Activated CD8-positive, alpha-beta T cell treated with anti-CD3 and anti-CD28 coated beads for 36 hours (primary cell): Measurements from ENCODE around the gene PAX3. TPM values are rescaled to one million over a fixed set of nuclear protein-coding genes. Genes with fewer than 3 reads are reported as not detected.

Experiments
- ATAC-seq: fragments of 200-7000 bp; cut with Tn5 transposase; one replicate; pipeline ENCODE4 v1.10.0; 2021; ENCODE audit warnings: mild to moderate bottlenecking, moderate library complexity
- CTCF ChIA-PET: fragments of 350-600 bp; sonication (Branson Sonifier 250); formaldehyde crosslinking; loops from one replicate; lab custom pipeline; 2021; ENCODE audit warnings: antibody characterized with exemption; lab: Charles Lee
- POLR2A ChIA-PET: fragments of 350-600 bp; sonication (Branson Sonifier 250); formaldehyde crosslinking; loops from one replicate; lab custom pipeline; 2021; ENCODE audit warnings: antibody characterized with exemption; lab: Charles Lee
- DNase-seq: peaks from one replicate; pipeline ENCODE4 v3.0.0-alpha.2; 2020
- H3K27ac Mint-ChIP-seq: one replicate; pipeline ENCODE4 v1.8.0; 2021; ENCODE audit warnings: mild to moderate bottlenecking, mixed read lengths
- H3K27me3 Mint-ChIP-seq: one replicate; pipeline ENCODE4 v1.8.0; 2021; ENCODE audit warnings: mixed read lengths
- H3K36me3 Mint-ChIP-seq: one replicate; pipeline ENCODE4 v1.8.0; 2021; ENCODE audit warnings: low read depth, mixed read lengths
- H3K4me1 Mint-ChIP-seq: one replicate; pipeline ENCODE4 v1.8.0; 2021; ENCODE audit warnings: low read depth, mixed read lengths
- H3K4me3 Mint-ChIP-seq: one replicate; pipeline ENCODE4 v1.8.0; 2021; ENCODE audit warnings: mild to moderate bottlenecking, moderate library complexity, mixed read lengths
- H3K9me3 Mint-ChIP-seq: one replicate; pipeline ENCODE4 v1.8.0; 2021; ENCODE audit warnings: mixed read lengths
- intact Hi-C: fragments of 100-400 bp; cut with micrococcal nuclease; formaldehyde crosslinking; loops from one replicate; pipeline ENCODE4 v1.10.0; 2022
- total RNA-seq, 2 experiments: library from RNA; stranded (reverse); gene quantifications; one replicate each; pipeline ENCODE4 v1.2.3, GENCODE V29; 2021
- TF ChIP-seq, protein P1 (sequence below): fragments of 200-600 bp; IDR thresholded peaks from one replicate; pipeline ENCODE4 v1.8.0; 2022; ENCODE audit warnings: antibody characterized with exemption, mild to moderate bottlenecking

The PAX3 gene
- total RNA-seq, 2 experiments from 2014 or later = not detected

- Mint-ChIP-seq H3K4me1 (no peaks in the 10 kb centered on the region), H3K36me3 (no peaks in the 10 kb centered on the region), H3K9me3 (peaks cover 3% of the 10 kb centered on the region), H3K27me3 (peaks cover 3% of the 10 kb centered on the region), H3K4me3 (no peak overlapping the region), H3K27ac (no peak overlapping the region)
- no peak for DNase-seq
- intact Hi-C loops = no loop called here
- TF ChIP-seq, protein P1, sequence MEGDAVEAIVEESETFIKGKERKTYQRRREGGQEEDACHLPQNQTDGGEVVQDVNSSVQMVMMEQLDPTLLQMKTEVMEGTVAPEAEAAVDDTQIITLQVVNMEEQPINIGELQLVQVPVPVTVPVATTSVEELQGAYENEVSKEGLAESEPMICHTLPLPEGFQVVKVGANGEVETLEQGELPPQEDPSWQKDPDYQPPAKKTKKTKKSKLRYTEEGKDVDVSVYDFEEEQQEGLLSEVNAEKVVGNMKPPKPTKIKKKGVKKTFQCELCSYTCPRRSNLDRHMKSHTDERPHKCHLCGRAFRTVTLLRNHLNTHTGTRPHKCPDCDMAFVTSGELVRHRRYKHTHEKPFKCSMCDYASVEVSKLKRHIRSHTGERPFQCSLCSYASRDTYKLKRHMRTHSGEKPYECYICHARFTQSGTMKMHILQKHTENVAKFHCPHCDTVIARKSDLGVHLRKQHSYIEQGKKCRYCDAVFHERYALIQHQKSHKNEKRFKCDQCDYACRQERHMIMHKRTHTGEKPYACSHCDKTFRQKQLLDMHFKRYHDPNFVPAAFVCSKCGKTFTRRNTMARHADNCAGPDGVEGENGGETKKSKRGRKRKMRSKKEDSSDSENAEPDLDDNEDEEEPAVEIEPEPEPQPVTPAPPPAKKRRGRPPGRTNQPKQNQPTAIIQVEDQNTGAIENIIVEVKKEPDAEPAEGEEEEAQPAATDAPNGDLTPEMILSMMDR = no peak
- CTCF ChIA-PET = no interaction called here
- POLR2A ChIA-PET = no interaction called here
- no peak for ATAC-seq
Observed at GRCh38 chr2:222264791-222265320, 33.9 kb downstream of the PAX3 start.

GRCh38 chr2:222261504-222261903 is 37.3 kb downstream of the PAX3 start:
- peaks cover 5% of the 10 kb centered on the region for H3K27me3 Mint-ChIP-seq
- H3K27ac Mint-ChIP-seq = no peak overlapping the region
- peaks cover 3% of the 10 kb centered on the region for H3K9me3 Mint-ChIP-seq
- DNase-seq (no peak), ATAC-seq (no peak)
- POLR2A ChIA-PET = no interaction called here
- CTCF ChIA-PET = no interaction called here
- TF ChIP-seq, protein P1 = no peak
- intact Hi-C loops = no loop called here
- H3K36me3 Mint-ChIP-seq = no peaks in the 10 kb centered on the region
- H3K4me1 Mint-ChIP-seq = no peaks in the 10 kb centered on the region
- H3K4me3 Mint-ChIP-seq = no peak overlapping the region

DNA sequence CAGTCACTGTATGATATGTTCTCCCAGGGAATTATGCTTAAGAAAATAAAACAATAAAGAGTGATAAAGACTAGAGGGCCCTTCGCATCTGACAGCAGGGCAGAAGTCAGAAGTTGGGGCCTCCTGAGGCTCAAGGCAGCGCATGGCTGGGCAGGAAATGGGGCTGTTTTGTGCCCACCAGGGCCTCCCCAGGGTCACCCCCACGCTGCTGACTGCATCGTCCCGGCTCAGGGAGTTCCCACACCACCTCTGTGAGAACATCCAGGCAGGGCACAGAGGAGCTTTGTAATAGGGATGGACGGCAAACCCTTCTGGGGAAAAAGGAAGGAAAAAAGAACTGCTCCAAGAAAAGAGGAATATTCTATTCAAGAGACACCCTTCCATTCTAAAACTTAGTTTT is 41.2 kb downstream of the PAX3 start:
- ChIA-PET CTCF (no interaction called here), POLR2A (no interaction called here)
- Mint-ChIP-seq H3K4me1 (no peaks in the 10 kb centered on the region), H3K36me3 (no peaks in the 10 kb centered on the region), H3K27me3 (peaks cover 7% of the 10 kb centered on the region), H3K4me3 (no peak overlapping the region), H3K27ac (no peak overlapping the region), H3K9me3 (no peaks in the 10 kb centered on the region)
- ATAC-seq = no peak
- intact Hi-C loops = no loop called here
- TF ChIP-seq, protein P1 = no peak
- DNase-seq = no peak

- ChIA-PET CTCF (no interaction called here), POLR2A (no interaction called here)
- Mint-ChIP-seq H3K27me3 (peaks cover 8% of the 10 kb centered on the region), H3K4me1 (no peaks in the 10 kb centered on the region), H3K4me3 (no peak overlapping the region), H3K27ac (no peak overlapping the region), H3K36me3 (no peaks in the 10 kb centered on the region), H3K9me3 (no peaks in the 10 kb centered on the region)
- TF ChIP-seq, protein P1 = no peak
- ATAC-seq = no peak
- intact Hi-C loops = no loop called here
- no peak for DNase-seq
Observed at GRCh38 chr2:222256250-222256649, 42.5 kb downstream of the PAX3 start.

- no peak for ATAC-seq
- Mint-ChIP-seq H3K36me3 (no peaks in the 10 kb centered on the region), H3K27me3 (peaks cover 8% of the 10 kb centered on the region), H3K9me3 (no peaks in the 10 kb centered on the region), H3K4me1 (no peaks in the 10 kb centered on the region), H3K4me3 (no peak overlapping the region), H3K27ac (no peak overlapping the region)
- intact Hi-C loops = no loop called here
- TF ChIP-seq, protein P1 = no peak
- no peak for DNase-seq
- CTCF ChIA-PET = no interaction called here
- POLR2A ChIA-PET = interaction anchor here (1.0 kb wide), 1 partner anchor 16 kb away, joined by 3 read pairs; no protein-coding TSS in a partner anchor
Observed at GRCh38 chr2:222255090-222255489, 43.7 kb downstream of the PAX3 start.
